HCT116 (cell line): ENCODE results near the gene SNTB2. TPM values are rescaled to one million over a fixed set of nuclear protein-coding genes. Genes with fewer than 3 reads are reported as not detected.
"Not testable (repeated sequence)": the region's sequence is repeated elsewhere in the genome, so short reads cannot be mapped to it uniquely, and the experiment has no call there.

Experiments used
- ATAC-seq: fragments of 200-7000 bp; cut with Tn5 transposase; 2 replicates; pipeline ENCODE4 v1.9.1; 2020; ENCODE audit warnings: mild to moderate bottlenecking, moderate library complexity
- BruUV-seq: library from RNA; stranded (reverse); fragments of 400-500 nt; replicated peaks from 2 replicates; lab custom pipeline; 2021; lab: Mats Ljungman, UMichigan
- CTCF ChIA-PET: fragments of 300-600 bp; sonication (Branson Sonifier 250); formaldehyde crosslinking; loops from one replicate; lab custom pipeline; 2021; ENCODE audit warnings: antibody characterized with exemption; lab: Charles Lee
- POLR2A ChIA-PET: fragments of 300-600, 350-600 bp; sonication (Branson Sonifier 250); formaldehyde crosslinking; loops from one replicate; lab custom pipeline; 2021; ENCODE audit warnings: antibody characterized with exemption; lab: Charles Lee
- RAD21 ChIA-PET, 2 experiments: fragments of 300-600 bp; sonication (Branson Sonifier 250); formaldehyde crosslinking; loops; one replicate each; lab custom pipeline; 2023; ENCODE audit warnings: low total read pairs in 2 of 2; ENCODE audit not compliant: uncharacterized antibody in 2 of 2, unreplicated experiment in 2 of 2, low non-redundant PET in 1 of 2; lab: Charles Lee
- DNase-seq: peaks from one replicate; pipeline ENCODE4 v3.0.0-alpha.2; 2010; ENCODE audit warnings: low read depth, low spot score
- H2AFZ ChIP-seq: fragments of 200-600 bp; shearing (Covaris generic), sonication (generic); 2 replicates; pipeline ENCODE4 v1.6.1; 2017; ENCODE audit warnings: low read depth, mixed run types, mixed read lengths, antibody characterized with exemption, low read length; ENCODE audit not compliant: poor library complexity, severe bottlenecking
- H3K27ac ChIP-seq: 2 replicates; pipeline ENCODE4 v1.5.1; 2012; ENCODE audit warnings: low read depth, low read length
- H3K27me3 ChIP-seq: fragments of 200-600 bp; sonication (generic); 2 replicates; pipeline ENCODE4 v1.6.1; 2016; ENCODE audit warnings: mixed run types, low read length, mixed read lengths; ENCODE audit not compliant: insufficient read depth
- H3K36me3 ChIP-seq, 2 experiments: fragments of 200-500 bp in 1 of 2; fragments of 200-600 bp in 1 of 2; sonication (Bioruptor generic) in 1 of 2; sonication (generic) in 1 of 2; 2 replicates each; pipeline versions ENCODE4 v1.5.1 to v1.6.1; 2014 to 2016; ENCODE audit warnings: low read length in 2 of 2, inconsistent platforms in 1 of 2, mixed read lengths in 1 of 2, mixed run types in 1 of 2; ENCODE audit not compliant: insufficient read depth in 2 of 2, control insufficient read depth in 1 of 2
- H3K4me1 ChIP-seq, 2 experiments: fragments of 200-600 bp in 1 of 2; sonication (generic) in 1 of 2; 2 replicates each; pipeline versions ENCODE4 v1.5.1 to v1.6.1; 2012 to 2017; ENCODE audit warnings: low read length in 2 of 2, inconsistent platforms in 1 of 2, mild to moderate bottlenecking in 1 of 2, mixed read lengths in 1 of 2, mixed run types in 1 of 2, moderate library complexity in 1 of 2; ENCODE audit not compliant: insufficient read depth in 2 of 2, control insufficient read depth in 1 of 2
- H3K4me2 ChIP-seq: fragments of 200-600 bp; sonication (generic); 2 replicates; pipeline ENCODE4 v1.6.1; 2017; ENCODE audit warnings: mixed run types, low read length, mixed read lengths
- H3K4me3 ChIP-seq, 2 experiments: fragments of 200-600 bp in 1 of 2; sonication (generic) in 1 of 2; replicated peaks in 1 of 2; 2 replicates each; pipeline ENCODE4 v1.5.1; 2011 to 2016; ENCODE audit warnings: low read length in 2 of 2, control low read depth in 1 of 2, low read depth in 1 of 2, mild to moderate bottlenecking in 1 of 2, mixed read lengths in 1 of 2, mixed run types in 1 of 2
- H3K79me2 ChIP-seq: fragments of 200-600 bp; sonication (generic); 2 replicates; pipeline ENCODE4 v1.6.1; 2017; ENCODE audit warnings: mild to moderate bottlenecking, mixed run types, low read length, moderate library complexity, mixed read lengths; ENCODE audit not compliant: insufficient read depth
- H3K9ac ChIP-seq: fragments of 200-600 bp; sonication (generic); 2 replicates; pipeline ENCODE4 v1.6.1; 2016; ENCODE audit warnings: low read length, mixed read lengths
- H3K9me2 ChIP-seq: fragments of 200-600 bp; sonication (generic), shearing (Covaris generic); 2 replicates; pipeline ENCODE4 v1.6.1; 2017; ENCODE audit warnings: mixed run types, mild to moderate bottlenecking, moderate library complexity; ENCODE audit not compliant: insufficient read depth
- H3K9me3 ChIP-seq, 2 experiments: fragments of 200-500 bp in 1 of 2; fragments of 200-600 bp in 1 of 2; sonication (Bioruptor generic) in 1 of 2; sonication (generic) in 1 of 2; 2 replicates each; pipeline ENCODE4 v1.6.1; 2014 to 2017; ENCODE audit warnings: low read length in 2 of 2, mixed read lengths in 2 of 2, inconsistent platforms in 1 of 2, low read depth in 1 of 2, mild to moderate bottlenecking in 1 of 2, mixed run types in 1 of 2, moderate library complexity in 1 of 2; ENCODE audit not compliant: control insufficient read depth in 1 of 2, insufficient read depth in 1 of 2
- H4K20me1 ChIP-seq: fragments of 200-600 bp; sonication (generic), shearing (Covaris generic); 2 replicates; pipeline ENCODE4 v1.6.1; 2017; ENCODE audit warnings: mixed run types, mild to moderate bottlenecking, moderate library complexity; ENCODE audit not compliant: insufficient read depth
- CEBPB ChIP-seq: IDR thresholded peaks from 2 replicates; pipeline ENCODE4 v1.6.1; 2012; ENCODE audit warnings: low read depth
- EGR1 ChIP-seq: IDR thresholded peaks from 2 replicates; pipeline ENCODE4 v1.6.1; 2012; ENCODE audit warnings: low read depth
- EZH2 ChIP-seq: fragments of 200-600 bp; sonication (generic); IDR thresholded peaks from 2 replicates; pipeline ENCODE4 v1.6.1; 2017; ENCODE audit warnings: antibody characterized with exemption, mixed run types
- FOSL1 ChIP-seq: IDR thresholded peaks from 2 replicates; pipeline ENCODE4 v1.6.1; 2012; ENCODE audit warnings: low read depth
- JUND ChIP-seq: IDR thresholded peaks from 2 replicates; pipeline ENCODE4 v1.6.1; 2012
- POLR2AphosphoS5 ChIP-seq: IDR thresholded peaks from 2 replicates; pipeline ENCODE4 v1.6.1; 2011; ENCODE audit warnings: mild to moderate bottlenecking, low read depth, low read length, moderate library complexity
- SIN3A ChIP-seq: IDR thresholded peaks from 2 replicates; pipeline ENCODE4 v1.6.1; 2012; ENCODE audit warnings: low read depth
- SRF ChIP-seq: IDR thresholded peaks from 2 replicates; pipeline ENCODE4 v1.6.1; 2012; ENCODE audit warnings: low read depth
- YY1 ChIP-seq: IDR thresholded peaks from 2 replicates; pipeline ENCODE4 v1.6.1; 2011; ENCODE audit warnings: low read length, low read depth, moderate library complexity, mild to moderate bottlenecking; ENCODE audit not compliant: insufficient replicate concordance; ENCODE audit errors: extremely low read depth
- intact Hi-C: fragments of 100-400 bp; cut with micrococcal nuclease; formaldehyde crosslinking; loops from 2 replicates; pipeline ENCODE4 v1.10.0; 2022
- total RNA-seq: library from RNA; stranded (reverse); gene quantifications from one replicate; pipeline ENCODE4 v1.2.1, GENCODE V29; 2021; ENCODE audit not compliant: unreplicated experiment
- TF ChIP-seq, protein P1 (sequence below): IDR thresholded peaks from 2 replicates; pipeline ENCODE4 v1.6.1; 2011; ENCODE audit warnings: mild to moderate bottlenecking, low read length, moderate library complexity; ENCODE audit not compliant: insufficient replicate concordance; ENCODE audit errors: extremely low read depth
- TF ChIP-seq, protein P2 (sequence below): IDR thresholded peaks from 2 replicates; pipeline ENCODE4 v1.6.1; 2012; ENCODE audit warnings: low read depth
- TF ChIP-seq, protein P3 (sequence below): IDR thresholded peaks from 2 replicates; pipeline ENCODE4 v1.6.1; 2012

SNTB2 gene
- total RNA-seq, 1 experiment from 2014 or later, result 38.1 TPM

DNA sequence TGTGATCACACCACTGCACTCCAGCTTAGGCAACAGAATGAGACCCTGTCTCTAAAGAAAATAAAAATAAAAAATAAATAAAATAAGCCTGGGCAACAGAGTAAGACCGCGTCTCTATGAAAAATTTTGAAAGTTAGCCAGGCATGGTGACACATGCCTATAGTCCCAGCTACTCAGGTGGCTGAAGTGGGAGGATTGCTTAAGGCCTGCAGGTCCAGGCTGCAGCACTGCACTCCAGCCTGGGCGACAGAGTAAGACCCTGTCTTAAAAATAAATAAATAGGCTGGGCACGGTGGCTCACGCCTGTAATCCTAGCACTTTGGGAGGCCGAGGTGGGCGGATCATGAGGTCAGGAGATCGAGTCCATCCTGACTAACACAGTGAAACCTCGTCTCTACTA lies 104.7 kb downstream of the SNTB2 start:
- ATAC-seq, H3K9me3 ChIP-seq, BruUV-seq, H4K20me1 ChIP-seq, H3K27me3 ChIP-seq, DNase-seq, H3K4me2 ChIP-seq, H2AFZ ChIP-seq, H3K27ac ChIP-seq, H3K9ac ChIP-seq, H3K36me3 ChIP-seq, H3K9me2 ChIP-seq, H3K79me2 ChIP-seq, CTCF ChIA-PET, H3K4me3 ChIP-seq, POLR2A ChIA-PET, intact Hi-C loops, RAD21 ChIA-PET, H3K4me1 ChIP-seq: not testable (repeated sequence)

- no peaks in the 10 kb centered on the region for H3K27me3 ChIP-seq
- no peaks in the 10 kb centered on the region for H3K36me3 ChIP-seq
- H3K9ac ChIP-seq, result no peak overlapping the region
- H3K9me2 ChIP-seq, result no peaks in the 10 kb centered on the region
- ChIA-PET RAD21 (no interaction called here), CTCF (no interaction called here), POLR2A (no interaction called here)
- H3K79me2 ChIP-seq, result no peaks in the 10 kb centered on the region
- H3K4me3 ChIP-seq, result no peak overlapping the region
- no peak overlapping the region for H2AFZ ChIP-seq
- BruUV-seq, result no TSS peak
- H3K27ac ChIP-seq, result no peak overlapping the region
- no peaks in the 10 kb centered on the region for H3K4me1 ChIP-seq
- H3K9me3 ChIP-seq, result no peaks in the 10 kb centered on the region
- no peak for DNase-seq
- intact Hi-C loops, result no loop called here
- ATAC-seq, result no peak
- H3K4me2 ChIP-seq, result no peak overlapping the region
- no peaks in the 10 kb centered on the region; the same call in 1 of the 2 replicates for H4K20me1 ChIP-seq
- TF ChIP-seq EGR1 (no peak), SIN3A (no peak), CEBPB (no peak), YY1 (no peak), JUND (no peak), SRF (no peak), POLR2AphosphoS5 (no peak), FOSL1 (no peak), EZH2 (no peak)
- TF ChIP-seq, protein P1, sequence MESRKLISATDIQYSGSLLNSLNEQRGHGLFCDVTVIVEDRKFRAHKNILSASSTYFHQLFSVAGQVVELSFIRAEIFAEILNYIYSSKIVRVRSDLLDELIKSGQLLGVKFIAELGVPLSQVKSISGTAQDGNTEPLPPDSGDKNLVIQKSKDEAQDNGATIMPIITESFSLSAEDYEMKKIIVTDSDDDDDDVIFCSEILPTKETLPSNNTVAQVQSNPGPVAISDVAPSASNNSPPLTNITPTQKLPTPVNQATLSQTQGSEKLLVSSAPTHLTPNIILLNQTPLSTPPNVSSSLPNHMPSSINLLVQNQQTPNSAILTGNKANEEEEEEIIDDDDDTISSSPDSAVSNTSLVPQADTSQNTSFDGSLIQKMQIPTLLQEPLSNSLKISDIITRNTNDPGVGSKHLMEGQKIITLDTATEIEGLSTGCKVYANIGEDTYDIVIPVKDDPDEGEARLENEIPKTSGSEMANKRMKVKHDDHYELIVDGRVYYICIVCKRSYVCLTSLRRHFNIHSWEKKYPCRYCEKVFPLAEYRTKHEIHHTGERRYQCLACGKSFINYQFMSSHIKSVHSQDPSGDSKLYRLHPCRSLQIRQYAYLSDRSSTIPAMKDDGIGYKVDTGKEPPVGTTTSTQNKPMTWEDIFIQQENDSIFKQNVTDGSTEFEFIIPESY, result no peak
- TF ChIP-seq, protein P2, sequence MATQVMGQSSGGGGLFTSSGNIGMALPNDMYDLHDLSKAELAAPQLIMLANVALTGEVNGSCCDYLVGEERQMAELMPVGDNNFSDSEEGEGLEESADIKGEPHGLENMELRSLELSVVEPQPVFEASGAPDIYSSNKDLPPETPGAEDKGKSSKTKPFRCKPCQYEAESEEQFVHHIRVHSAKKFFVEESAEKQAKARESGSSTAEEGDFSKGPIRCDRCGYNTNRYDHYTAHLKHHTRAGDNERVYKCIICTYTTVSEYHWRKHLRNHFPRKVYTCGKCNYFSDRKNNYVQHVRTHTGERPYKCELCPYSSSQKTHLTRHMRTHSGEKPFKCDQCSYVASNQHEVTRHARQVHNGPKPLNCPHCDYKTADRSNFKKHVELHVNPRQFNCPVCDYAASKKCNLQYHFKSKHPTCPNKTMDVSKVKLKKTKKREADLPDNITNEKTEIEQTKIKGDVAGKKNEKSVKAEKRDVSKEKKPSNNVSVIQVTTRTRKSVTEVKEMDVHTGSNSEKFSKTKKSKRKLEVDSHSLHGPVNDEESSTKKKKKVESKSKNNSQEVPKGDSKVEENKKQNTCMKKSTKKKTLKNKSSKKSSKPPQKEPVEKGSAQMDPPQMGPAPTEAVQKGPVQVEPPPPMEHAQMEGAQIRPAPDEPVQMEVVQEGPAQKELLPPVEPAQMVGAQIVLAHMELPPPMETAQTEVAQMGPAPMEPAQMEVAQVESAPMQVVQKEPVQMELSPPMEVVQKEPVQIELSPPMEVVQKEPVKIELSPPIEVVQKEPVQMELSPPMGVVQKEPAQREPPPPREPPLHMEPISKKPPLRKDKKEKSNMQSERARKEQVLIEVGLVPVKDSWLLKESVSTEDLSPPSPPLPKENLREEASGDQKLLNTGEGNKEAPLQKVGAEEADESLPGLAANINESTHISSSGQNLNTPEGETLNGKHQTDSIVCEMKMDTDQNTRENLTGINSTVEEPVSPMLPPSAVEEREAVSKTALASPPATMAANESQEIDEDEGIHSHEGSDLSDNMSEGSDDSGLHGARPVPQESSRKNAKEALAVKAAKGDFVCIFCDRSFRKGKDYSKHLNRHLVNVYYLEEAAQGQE, result no peak
- TF ChIP-seq, protein P3, sequence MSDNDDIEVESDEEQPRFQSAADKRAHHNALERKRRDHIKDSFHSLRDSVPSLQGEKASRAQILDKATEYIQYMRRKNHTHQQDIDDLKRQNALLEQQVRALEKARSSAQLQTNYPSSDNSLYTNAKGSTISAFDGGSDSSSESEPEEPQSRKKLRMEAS, result no peak
- TF ChIP-seq, all 23 proteins: peak for 0
These were observed 106.4 kb downstream of the SNTB2 start for GRCh38 chr16:69293401-69293800.
